Measurements from ENCODE around the gene MYO16.

DNA sequence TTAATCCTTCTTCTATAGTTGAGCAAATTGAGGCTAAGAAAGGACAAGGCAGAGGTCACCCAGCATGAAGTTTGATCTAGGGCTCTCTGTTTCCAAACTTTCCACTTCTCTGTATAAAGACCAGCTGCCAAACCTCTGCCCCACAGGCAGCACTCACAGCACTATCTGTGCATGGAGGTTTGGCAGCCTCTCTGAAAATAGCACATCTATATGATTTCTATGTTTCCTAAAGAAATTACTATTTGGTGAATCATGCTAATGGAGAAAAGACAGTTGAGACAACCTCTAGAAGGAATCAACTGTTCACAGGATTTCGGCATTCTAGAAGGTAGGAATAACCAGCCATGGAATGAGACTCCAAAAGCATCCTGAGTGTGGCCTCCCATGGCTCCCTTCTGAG is 602.5 kb downstream of the MYO16 start:
- TF ChIP-seq POLR2A (IDR thresholded peaks at IDR 0.05) = no peak
- TF ChIP-seq, protein P1, sequence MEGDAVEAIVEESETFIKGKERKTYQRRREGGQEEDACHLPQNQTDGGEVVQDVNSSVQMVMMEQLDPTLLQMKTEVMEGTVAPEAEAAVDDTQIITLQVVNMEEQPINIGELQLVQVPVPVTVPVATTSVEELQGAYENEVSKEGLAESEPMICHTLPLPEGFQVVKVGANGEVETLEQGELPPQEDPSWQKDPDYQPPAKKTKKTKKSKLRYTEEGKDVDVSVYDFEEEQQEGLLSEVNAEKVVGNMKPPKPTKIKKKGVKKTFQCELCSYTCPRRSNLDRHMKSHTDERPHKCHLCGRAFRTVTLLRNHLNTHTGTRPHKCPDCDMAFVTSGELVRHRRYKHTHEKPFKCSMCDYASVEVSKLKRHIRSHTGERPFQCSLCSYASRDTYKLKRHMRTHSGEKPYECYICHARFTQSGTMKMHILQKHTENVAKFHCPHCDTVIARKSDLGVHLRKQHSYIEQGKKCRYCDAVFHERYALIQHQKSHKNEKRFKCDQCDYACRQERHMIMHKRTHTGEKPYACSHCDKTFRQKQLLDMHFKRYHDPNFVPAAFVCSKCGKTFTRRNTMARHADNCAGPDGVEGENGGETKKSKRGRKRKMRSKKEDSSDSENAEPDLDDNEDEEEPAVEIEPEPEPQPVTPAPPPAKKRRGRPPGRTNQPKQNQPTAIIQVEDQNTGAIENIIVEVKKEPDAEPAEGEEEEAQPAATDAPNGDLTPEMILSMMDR (IDR thresholded peaks at IDR 0.05) = no peak
